Stimulated activated CD4-positive, alpha-beta T cell treated with anti-CD3 and anti-CD28 coated beads, Interleukin-1b, Interleukin-23, amount 100 ng/mL, for 48 hours (primary cell): ENCODE results near the gene NEGR1.

Experiments
- DNase-seq: peaks from one replicate; pipeline ENCODE4 v3.0.0-alpha.2; 2020

The NEGR1 gene

DNA sequence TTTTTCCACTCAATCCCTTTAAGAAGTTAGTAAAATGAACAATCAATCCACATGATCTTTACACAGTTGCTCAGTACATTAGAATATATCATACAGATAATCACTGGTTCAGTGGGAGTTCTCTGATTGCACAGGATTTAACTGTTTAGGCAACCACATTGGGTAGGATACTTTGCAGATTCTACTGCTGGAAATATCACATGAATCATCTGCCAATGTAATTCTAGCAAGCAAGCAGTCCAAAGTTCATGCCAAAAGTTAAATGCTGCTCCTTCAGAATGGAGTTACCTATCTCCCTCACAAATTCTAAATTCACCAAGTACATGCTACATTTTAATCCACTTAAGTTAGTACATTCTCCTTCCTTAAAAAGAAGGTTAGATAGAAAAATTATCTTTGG, 52.4 kb downstream of the NEGR1 start:
- no peak for DNase-seq

- no peak for DNase-seq
Measured at GRCh38 chr1:72227667-72228066, 54.7 kb downstream of the NEGR1 start.

GRCh38 chr1:72224506-72224905, 57.8 kb downstream of the NEGR1 start:
- DNase-seq, result no peak

GRCh38 chr1:72221811-72222210, 60.5 kb downstream of the NEGR1 start:
- DNase-seq, result no peak

- no peak for DNase-seq
Measured at GRCh38 chr1:72218141-72218739, 64.1 kb downstream of the NEGR1 start.

- DNase-seq, result no peak
Measured at GRCh38 chr1:72207059-72207458, 75.3 kb downstream of the NEGR1 start.

GRCh38 chr1:72202761-72203160, 79.6 kb downstream of the NEGR1 start:
- no peak for DNase-seq

DNA sequence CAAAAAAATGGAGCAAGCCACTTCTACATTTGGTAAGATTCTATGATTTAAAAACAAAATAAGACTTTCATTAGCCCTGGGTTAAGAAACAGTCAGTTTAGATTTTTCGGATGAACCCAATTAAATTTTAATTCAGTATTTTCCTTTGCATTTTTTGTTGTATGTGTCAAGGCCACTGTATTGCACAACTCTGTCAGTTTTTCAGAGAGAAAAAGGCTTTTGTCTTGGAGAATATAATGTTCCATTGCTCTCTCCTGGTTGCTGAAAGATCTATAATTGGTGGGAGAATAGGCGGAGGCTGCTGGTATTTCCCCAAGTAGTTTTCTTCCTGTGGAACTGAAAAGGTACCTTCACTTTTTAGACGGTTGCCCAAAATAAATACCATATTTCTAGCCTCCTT, 84.6 kb downstream of the NEGR1 start:
- DNase-seq, result no peak

- no peak for DNase-seq
Measured at GRCh38 chr1:72186733-72187307, 95.5 kb downstream of the NEGR1 start.

DNA sequence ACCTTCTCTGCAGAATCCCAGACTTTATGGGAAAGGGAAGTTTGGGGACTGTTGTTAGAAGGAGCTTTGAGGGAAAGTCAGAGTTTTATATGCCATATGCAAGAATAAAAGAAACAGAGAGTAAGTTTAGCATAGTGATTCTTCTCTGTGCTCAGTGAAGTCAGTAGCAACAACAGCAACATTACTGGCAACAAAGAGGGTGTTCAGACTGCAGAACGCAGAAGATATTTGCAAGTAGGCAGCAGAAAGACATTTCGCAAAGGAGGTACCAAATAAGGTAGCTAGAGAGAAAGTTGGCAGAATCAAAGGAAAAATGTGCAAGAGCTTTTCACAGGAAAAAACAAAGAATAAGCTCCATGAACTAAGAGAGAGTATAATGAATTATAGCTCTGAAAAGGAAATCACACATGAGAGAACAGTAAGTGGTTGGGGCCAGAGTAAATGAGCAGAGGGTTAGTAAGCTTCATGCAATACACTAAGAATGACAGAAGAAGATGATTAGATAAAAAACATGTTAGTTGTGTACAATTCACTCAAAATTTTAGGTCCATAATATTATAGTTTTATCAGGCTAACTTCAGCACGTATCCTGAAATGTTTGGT, 98.1 kb downstream of the NEGR1 start:
- DNase-seq, result no peak

DNA sequence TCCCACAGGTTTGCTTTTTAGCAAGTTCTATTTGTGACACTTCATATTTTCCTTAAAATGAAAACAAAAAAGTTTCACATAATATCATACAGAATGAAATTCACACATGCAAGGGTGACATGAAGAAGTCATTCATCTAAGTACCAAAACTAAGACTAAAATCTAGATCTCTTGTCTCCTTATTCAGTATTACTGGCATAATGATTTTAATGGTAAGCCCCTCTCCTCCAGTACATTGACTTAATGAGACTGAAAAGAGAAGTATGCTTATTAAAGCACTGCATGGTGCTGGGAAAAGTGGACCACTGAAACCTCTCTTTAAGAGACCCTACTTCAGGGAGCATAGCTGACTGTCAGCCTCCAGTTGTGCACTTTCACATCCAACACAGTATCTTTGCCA, 99.5 kb downstream of the NEGR1 start:
- DNase-seq, result no peak

GRCh38 chr1:72178266-72178665, 104.1 kb downstream of the NEGR1 start:
- DNase-seq, result no peak

DNA sequence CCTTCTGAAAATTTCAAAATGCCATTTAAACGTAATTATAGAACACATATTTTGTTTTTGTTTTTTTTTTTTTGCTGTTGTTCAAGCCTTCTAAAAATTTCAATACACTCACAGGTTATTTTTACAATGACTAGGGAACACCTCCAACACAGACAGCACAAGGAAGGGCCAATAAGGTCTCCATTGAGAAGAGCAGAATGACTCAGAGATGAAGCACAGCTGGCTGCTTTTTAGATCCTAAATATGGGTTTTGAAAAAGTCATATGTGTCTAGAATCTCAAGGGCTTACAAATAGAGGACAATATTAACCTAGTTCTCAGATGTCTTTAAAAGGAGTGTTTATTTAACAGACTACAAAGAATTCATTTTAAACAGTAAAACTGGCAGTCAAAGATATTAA, 104.6 kb downstream of the NEGR1 start:
- no peak for DNase-seq

DNA sequence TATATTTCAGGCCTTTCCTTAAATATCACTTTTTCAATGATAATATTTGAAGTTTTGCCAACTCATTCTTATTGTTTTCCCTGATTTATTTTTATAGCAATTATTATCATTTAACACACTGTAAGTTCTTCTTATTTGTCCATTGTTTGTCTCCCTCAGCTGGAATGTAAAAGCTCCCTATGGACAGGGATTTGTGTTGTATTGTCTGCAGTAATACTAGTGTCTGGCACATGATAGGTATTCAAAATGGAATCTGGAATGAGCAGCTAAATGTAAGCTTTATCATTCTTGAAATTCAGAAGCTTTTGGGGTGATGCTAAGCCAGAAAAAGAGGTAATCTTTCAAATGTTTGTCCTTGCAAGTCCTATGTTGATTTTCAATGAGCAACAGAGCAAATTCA, 112.1 kb downstream of the NEGR1 start:
- DNase-seq, result no peak

- no peak for DNase-seq
Measured at GRCh38 chr1:72166426-72166825, 115.9 kb downstream of the NEGR1 start.

DNA sequence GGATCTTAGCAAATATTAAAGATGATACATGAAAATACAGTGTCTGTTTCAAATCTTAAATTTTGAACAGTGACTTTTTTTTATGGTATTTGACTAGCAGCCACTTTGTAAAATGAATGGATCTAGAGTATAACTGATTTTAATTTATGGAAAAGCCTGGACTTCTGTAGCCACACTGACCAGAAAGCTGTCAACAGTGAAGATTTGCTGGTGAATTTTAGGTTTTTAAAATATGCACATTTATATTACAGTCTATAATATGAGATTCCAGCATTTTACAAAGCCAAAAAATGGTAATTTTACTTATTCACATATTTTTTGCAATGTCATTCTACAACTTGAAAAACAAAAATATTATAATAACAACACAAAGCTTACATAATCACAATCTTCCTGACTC, 131.8 kb downstream of the NEGR1 start:
- no peak for DNase-seq

DNA sequence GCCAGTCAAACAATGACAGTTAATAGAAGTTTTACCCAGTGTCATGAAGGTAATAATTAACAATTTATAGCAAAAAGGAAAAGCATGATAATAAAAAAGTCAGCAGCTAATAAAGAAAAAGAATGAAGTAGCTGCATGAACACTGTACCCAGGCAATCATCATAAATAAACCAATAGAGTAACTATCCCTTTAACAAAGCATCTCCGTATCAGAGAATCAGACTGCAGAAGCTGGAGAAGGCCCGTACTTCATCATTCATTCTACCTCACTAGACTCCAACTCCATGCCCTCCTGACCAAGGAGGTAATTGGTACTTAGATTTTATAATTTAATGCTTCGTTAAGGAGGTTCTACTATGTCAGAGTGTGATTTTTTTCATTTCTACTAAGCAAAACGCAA, 140.5 kb downstream of the NEGR1 start:
- DNase-seq, result no peak

DNA sequence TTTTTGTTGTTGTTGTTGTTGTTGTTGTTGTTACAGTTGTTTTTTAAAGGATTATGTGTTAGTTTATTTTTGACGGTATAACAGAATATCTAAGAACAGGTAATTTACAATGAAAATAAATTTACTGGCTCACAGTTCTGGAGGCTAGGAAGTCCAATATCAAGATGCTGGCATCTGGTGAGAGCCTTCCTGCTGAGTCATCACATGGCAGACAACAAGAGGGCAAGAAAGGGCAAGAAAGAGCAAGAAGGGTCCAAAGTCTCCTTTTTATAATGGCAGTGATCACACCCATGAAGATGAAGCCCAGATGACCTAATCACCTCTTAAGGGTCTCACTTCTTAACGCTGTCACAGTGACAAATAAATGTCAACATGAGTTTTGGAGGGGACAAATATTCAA, 142.1 kb downstream of the NEGR1 start:
- no peak for DNase-seq

DNA sequence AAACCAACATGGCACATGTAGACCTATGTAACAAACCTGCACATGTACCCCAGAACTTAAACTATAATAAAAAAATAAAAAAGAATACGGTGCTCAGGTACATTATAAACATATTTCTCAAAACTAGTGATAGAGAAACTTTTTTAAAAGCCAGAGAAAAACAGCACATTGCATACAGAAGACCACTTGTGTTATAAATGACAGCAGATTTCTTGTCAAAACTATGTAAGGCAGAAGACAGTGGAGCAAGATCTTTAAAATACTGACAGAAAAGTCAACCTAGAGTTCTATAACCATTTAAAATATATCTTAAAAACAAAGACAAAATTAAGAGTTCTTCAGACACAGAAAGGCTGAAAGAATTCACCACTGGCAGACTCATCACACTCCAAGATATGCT, 144.7 kb downstream of the NEGR1 start:
- no peak for DNase-seq

- no peak for DNase-seq
Measured at GRCh38 chr1:72129869-72130268, 152.5 kb downstream of the NEGR1 start.

DNA sequence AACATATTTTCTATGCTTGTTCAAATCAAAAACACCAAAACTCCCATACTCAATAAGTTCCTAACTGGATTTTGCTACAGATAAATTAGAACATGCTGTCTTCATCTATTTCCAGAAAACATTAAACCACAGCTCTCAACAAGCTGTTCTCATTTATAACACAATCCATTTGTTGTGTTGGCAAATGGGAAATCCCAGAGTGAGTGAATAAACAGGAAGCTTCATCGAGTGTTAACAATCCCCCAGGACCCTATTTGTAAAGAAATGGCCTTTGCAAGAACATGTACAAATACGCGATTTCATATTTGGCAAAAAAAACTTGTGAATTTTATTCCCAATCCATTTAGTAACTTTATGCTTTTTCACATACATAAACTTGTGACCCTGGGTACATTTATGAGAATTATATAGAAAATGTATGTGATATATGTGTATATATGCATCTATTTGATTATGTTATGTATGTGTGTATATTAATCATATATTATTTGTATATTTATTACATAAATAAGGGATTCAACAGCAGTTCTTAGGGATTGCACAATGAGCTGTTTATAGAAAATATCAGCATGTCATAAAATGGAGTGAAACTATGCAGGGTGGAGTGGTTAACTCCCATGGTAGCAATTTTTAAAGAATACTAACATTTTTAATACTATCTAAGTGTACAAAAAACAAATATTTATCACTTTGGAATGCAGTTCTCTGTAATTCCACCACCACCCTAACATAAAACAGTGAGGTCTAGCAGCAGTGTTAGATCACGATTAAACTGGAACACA, 160.0 kb downstream of the NEGR1 start:
- DNase-seq, result no peak

DNA sequence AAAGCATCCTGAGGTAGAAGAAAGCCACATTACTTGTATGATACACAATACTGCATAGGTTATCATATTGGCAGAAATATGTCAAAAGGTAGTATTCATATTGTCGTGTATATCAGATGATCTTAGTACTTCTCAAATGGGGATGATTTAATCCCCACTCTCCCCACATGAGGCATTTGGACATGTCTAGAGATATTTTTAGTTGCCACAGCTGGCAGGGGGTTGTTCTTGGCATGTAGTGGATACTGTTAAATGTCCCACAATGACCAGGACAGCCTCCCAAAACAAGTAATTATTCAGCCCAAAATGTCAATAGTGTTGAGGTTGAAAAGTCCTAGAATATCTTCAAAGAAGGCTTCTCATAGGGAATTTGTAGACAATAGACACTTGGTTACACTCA, 162.8 kb downstream of the NEGR1 start:
- DNase-seq, result no peak

- DNase-seq, result no peak
Measured at GRCh38 chr1:72117621-72118020, 164.7 kb downstream of the NEGR1 start.

GRCh38 chr1:72115290-72115689, 167.0 kb downstream of the NEGR1 start:
- no peak for DNase-seq
